CD4-positive, alpha-beta T cell (primary cell): ENCODE measurements around the gene HPCAL1. TPM values are rescaled to one million over a fixed set of nuclear protein-coding genes. Genes with fewer than 3 reads are reported as not detected.

Experiments
- ATAC-seq: fragments of 200-7000 bp; cut with Tn5 transposase; one replicate; pipeline ENCODE4 v1.10.0; 2022; ENCODE audit warnings: mild to moderate bottlenecking; ENCODE audit not compliant: poor library complexity
- CTCF ChIA-PET: fragments of 350-600 bp; sonication (Branson Sonifier 250); formaldehyde crosslinking; loops from one replicate; lab custom pipeline; 2021; ENCODE audit warnings: antibody characterized with exemption, inconsistent platforms; lab: Charles Lee
- POLR2A ChIA-PET: fragments of 350-600 bp; sonication (Branson Sonifier 250); formaldehyde crosslinking; loops from one replicate; lab custom pipeline; 2021; ENCODE audit warnings: antibody characterized with exemption, inconsistent platforms; lab: Charles Lee
- DNase-seq, 14 experiments: peaks; one replicate each; pipeline ENCODE4 v3.0.0-alpha.2; 2013 to 2020; ENCODE audit warnings: mixed read lengths in 2 of 14
- H3K27ac ChIP-seq, 2 donors: one replicate each; pipeline versions ENCODE4 v1.5.1 to v1.7.0; 2013; ENCODE audit warnings: low read length in 2 of 2, low read depth in 1 of 2, mild to moderate bottlenecking in 1 of 2
- H3K27me3 ChIP-seq, 2 experiments: 1 replicate in 1 of 2; 2 replicates in 1 of 2; pipeline versions ENCODE4 v1.6.1 to v1.7.0; 2013; ENCODE audit warnings: low read length in 2 of 2, control low read depth in 1 of 2, mild to moderate bottlenecking in 1 of 2, moderate library complexity in 1 of 2; ENCODE audit not compliant: insufficient read depth in 2 of 2, control insufficient read depth in 1 of 2
- H3K36me3 ChIP-seq: one replicate; pipeline ENCODE4 v1.6.1; 2013; ENCODE audit warnings: low read length, control low read depth; ENCODE audit not compliant: insufficient read depth
- H3K4me1 ChIP-seq: one replicate; pipeline ENCODE4 v1.6.1; 2013; ENCODE audit warnings: low read length, control low read depth; ENCODE audit not compliant: insufficient read depth
- H3K4me3 ChIP-seq: one replicate; pipeline ENCODE4 v1.5.1; 2013; ENCODE audit warnings: mild to moderate bottlenecking, low read length, moderate library complexity
- H3K9me3 ChIP-seq, 2 experiments: 1 replicate in 1 of 2; 2 replicates in 1 of 2; pipeline versions ENCODE4 v1.6.1 to v1.7.0; 2013; ENCODE audit warnings: low read length in 2 of 2, mild to moderate bottlenecking in 2 of 2, control low read depth in 1 of 2, moderate library complexity in 1 of 2; ENCODE audit not compliant: control insufficient read depth in 1 of 2, insufficient read depth in 1 of 2
- H3K27ac Mint-ChIP-seq: one replicate; pipeline ENCODE4 v1.8.0; 2020; ENCODE audit warnings: mixed read lengths
- H3K27me3 Mint-ChIP-seq: one replicate; pipeline ENCODE4 v1.8.0; 2021; ENCODE audit warnings: mixed read lengths
- H3K36me3 Mint-ChIP-seq: one replicate; pipeline ENCODE4 v1.8.0; 2021; ENCODE audit warnings: low read depth, mixed read lengths
- H3K4me1 Mint-ChIP-seq: one replicate; pipeline ENCODE4 v1.8.0; 2021; ENCODE audit warnings: low read depth, mixed read lengths
- H3K4me3 Mint-ChIP-seq: one replicate; pipeline ENCODE4 v1.8.0; 2020; ENCODE audit warnings: mild to moderate bottlenecking, mixed read lengths
- H3K9me3 Mint-ChIP-seq: one replicate; pipeline ENCODE4 v1.8.0; 2020; ENCODE audit warnings: mixed read lengths
- CTCF ChIP-seq: fragments of 200-600 bp; IDR thresholded peaks from one replicate; pipeline ENCODE4 v1.8.0; 2022; ENCODE audit warnings: antibody characterized with exemption, mild to moderate bottlenecking
- intact Hi-C, 2 experiments: fragments of 100-400 bp; cut with DNase I in 1 of 2; cut with micrococcal nuclease in 1 of 2; formaldehyde crosslinking; loops; one replicate each; pipeline versions ENCODE4 v1.15.1 to v1.9.0; 2023 to 2025; cut with DNase I, micrococcal nuclease
- total RNA-seq, 174 experiments: library from RNA in 2 of 174; stranded (reverse) in 2 of 174; gene quantifications; one replicate each; pipeline ENCODE4 v1.2.3 and lab custom pipeline; 2021 to 2026

The HPCAL1 gene
- total RNA-seq, 2 experiments from 2014 or later = 24.9 to 27.9 TPM

GRCh38 chr2:10444463-10444862 is 141.8 kb downstream of the HPCAL1 start:
- H3K27me3 ChIP-seq = no peaks in the 10 kb centered on the region
- H3K36me3 ChIP-seq = peaks cover 53% of the 10 kb centered on the region
- TF ChIP-seq CTCF = no peak
- no peak for ATAC-seq
- no peak for DNase-seq
- H3K27ac ChIP-seq = no peak overlapping the region
- no peak overlapping the region for H3K27ac Mint-ChIP-seq
- no peak overlapping the region for H3K4me3 ChIP-seq
- peaks cover 61% of the 10 kb centered on the region for H3K36me3 Mint-ChIP-seq
- no peaks in the 10 kb centered on the region for H3K9me3 Mint-ChIP-seq
- ChIA-PET POLR2A (no interaction called here), CTCF (interaction anchor here (5.6 kb wide), 1 partner anchor 10 kb away, joined by 34 read pairs; no protein-coding TSS in a partner anchor)
- peaks cover 35% of the 10 kb centered on the region for H3K4me1 ChIP-seq
- H3K4me3 Mint-ChIP-seq = no peak overlapping the region
- intact Hi-C loops = loop anchor here (10.0 kb wide), 2 partner anchors 490 to 630 kb away; partner anchors contain the start of gene GRHL1 (in 1 of the 2)
- peaks cover 29% of the 10 kb centered on the region for H3K4me1 Mint-ChIP-seq
- no peaks in the 10 kb centered on the region for H3K9me3 ChIP-seq
- H3K27me3 Mint-ChIP-seq = no peaks in the 10 kb centered on the region

- H3K4me1 Mint-ChIP-seq = peaks cover 44% of the 10 kb centered on the region
- no peak for DNase-seq
- H3K27me3 Mint-ChIP-seq = no peaks in the 10 kb centered on the region
- peak overlapping the region; percentile 66 for H3K4me3 Mint-ChIP-seq
- no peaks in the 10 kb centered on the region for H3K9me3 Mint-ChIP-seq
- Histone ChIP-seq H3K9me3 (no peaks in the 10 kb centered on the region), H3K4me3 (peak overlapping the region; percentile 44), H3K36me3 (peaks cover 31% of the 10 kb centered on the region), H3K27me3 (no peaks in the 10 kb centered on the region), H3K27ac (no peak overlapping the region), H3K4me1 (peaks cover 44% of the 10 kb centered on the region)
- intact Hi-C loops = loop anchor here (5.0 to 10.0 kb wide), 6 partner anchors 221 to 1024 kb away; partner anchors contain the start of genes CPSF3 (in 1 of the 2), GRHL1 (in 1 of the 2), ITGB1BP1 (in 1 of the 2) and RRM2 (in 1 of the 2)
- H3K36me3 Mint-ChIP-seq = peaks cover 39% of the 10 kb centered on the region
- ChIA-PET POLR2A (interaction anchor here (0.8 to 3.0 kb wide), 4 partner anchors 11 to 143 kb away, joined by 3 to 74 read pairs (median 32); partner anchors contain the start of gene HPCAL1), CTCF (interaction anchor here (0.6 to 5.6 kb wide), 5 partner anchors 12 to 374 kb away, joined by 3 to 34 read pairs (median 6); no protein-coding TSS in a partner anchor)
- no peak for ATAC-seq
- H3K27ac Mint-ChIP-seq = peak overlapping the region; percentile 60
- no peak for TF ChIP-seq CTCF
Observed at GRCh38 chr2:10446631-10447030, 143.9 kb downstream of the HPCAL1 start.

- peaks cover 31% of the 10 kb centered on the region for H3K36me3 Mint-ChIP-seq
- ATAC-seq (peak; percentile 5), DNase-seq (peak in 4 of 14 experiments; percentile 18 to 56 (median 38))
- ChIA-PET CTCF (interaction anchor here (0.8 to 5.6 kb wide), 8 partner anchors 13 to 463 kb away, joined by 3 to 34 read pairs (median 5); no protein-coding TSS in a partner anchor), POLR2A (interaction anchor here (0.8 to 3.0 kb wide), 20 partner anchors 11 to 1024 kb away, joined by 3 to 74 read pairs (median 7); partner anchors contain the start of genes ADAM17, CPSF3, HPCAL1 and ITGB1BP1)
- Histone ChIP-seq H3K36me3 (peaks cover 24% of the 10 kb centered on the region), H3K4me3 (peak overlapping the region; percentile 44), H3K4me1 (peaks cover 44% of the 10 kb centered on the region), H3K27me3 (no peaks in the 10 kb centered on the region), H3K27ac (peak overlapping the region in 1 of 2 donors; percentile 5), H3K9me3 (no peaks in the 10 kb centered on the region)
- H3K4me3 Mint-ChIP-seq = peak overlapping the region; percentile 84
- H3K27ac Mint-ChIP-seq = peak overlapping the region; percentile 60
- intact Hi-C loops = loop anchor here (5.0 to 10.0 kb wide), 6 partner anchors 220 to 1025 kb away; partner anchors contain the start of genes CPSF3 (in 1 of the 2), GRHL1 (in 1 of the 2), ITGB1BP1 (in 1 of the 2) and RRM2 (in 1 of the 2)
- no peaks in the 10 kb centered on the region for H3K27me3 Mint-ChIP-seq
- no peaks in the 10 kb centered on the region for H3K9me3 Mint-ChIP-seq
- H3K4me1 Mint-ChIP-seq = peaks cover 44% of the 10 kb centered on the region
- no peak for TF ChIP-seq CTCF
Observed at GRCh38 chr2:10447300-10447894, 144.7 kb downstream of the HPCAL1 start.
